Activated T-cell treated with anti-CD3 and anti-CD28 coated beads, Interleukin-2, amount 50 U/mL, for 4 hours (primary cell): ENCODE results near the gene SLC1A4. TPM values are rescaled to one million over a fixed set of nuclear protein-coding genes. Genes with fewer than 3 reads are reported as not detected.
A peak's percentile ranks its signal among the peaks of the same experiment; 100 is the strongest.

Experiments
- ATAC-seq, 2 donors: fragments of 200-7000 bp; cut with Tn5 transposase; one replicate each; pipeline ENCODE4 v1.10.0; 2021
- DNase-seq: peaks from one replicate; pipeline ENCODE4 v3.0.0-alpha.2; 2020
- H3K27me3 Mint-ChIP-seq: one replicate; pipeline ENCODE4 v1.8.0; 2021; ENCODE audit warnings: low read depth, mixed read lengths
- H3K36me3 Mint-ChIP-seq: one replicate; pipeline ENCODE4 v1.8.0; 2022; ENCODE audit warnings: mixed read lengths; ENCODE audit not compliant: insufficient read depth
- H3K4me1 Mint-ChIP-seq: one replicate; pipeline ENCODE4 v1.8.0; 2021; ENCODE audit warnings: low read depth, mixed read lengths
- H3K4me3 Mint-ChIP-seq: one replicate; pipeline ENCODE4 v1.8.0; 2021; ENCODE audit warnings: mild to moderate bottlenecking, moderate library complexity, mixed read lengths
- H3K9me3 Mint-ChIP-seq: one replicate; pipeline ENCODE4 v1.8.0; 2021; ENCODE audit warnings: mixed read lengths
- total RNA-seq, 3 donors: library from RNA; stranded (reverse); gene quantifications; one replicate each; pipeline ENCODE4 v1.2.1, GENCODE V29; 2021

SLC1A4 gene
- total RNA-seq, 3 donors from 2014 or later = 6.2 to 16.7 (median 9.6) TPM

DNA sequence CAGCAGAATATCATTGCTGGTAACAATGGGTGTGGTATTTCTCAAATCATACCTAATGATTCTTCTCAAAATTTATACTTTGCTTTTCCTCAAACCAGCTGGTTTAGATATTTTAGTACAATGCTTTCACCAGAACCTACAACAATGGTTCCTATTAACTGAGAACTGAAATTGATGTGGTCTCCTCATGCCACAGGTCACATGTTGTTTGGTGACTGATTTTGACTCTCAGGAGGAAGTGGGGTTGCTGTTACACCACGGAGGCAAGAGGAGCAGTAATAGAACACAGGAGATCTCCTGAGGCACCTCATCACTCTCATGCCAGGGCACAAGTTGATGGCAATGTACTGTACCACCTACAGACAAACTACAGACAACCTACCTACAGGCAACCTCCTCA is 64.0 kb downstream of the SLC1A4 start:
- H3K9me3 Mint-ChIP-seq = no peaks in the 10 kb centered on the region
- peak overlapping the region; percentile 29 for H3K4me3 Mint-ChIP-seq
- no peaks in the 10 kb centered on the region for H3K27me3 Mint-ChIP-seq
- peaks cover 44% of the 10 kb centered on the region for H3K4me1 Mint-ChIP-seq
- DNase-seq (no peak), ATAC-seq (no peak)
- H3K36me3 Mint-ChIP-seq = peaks cover 3% of the 10 kb centered on the region

DNA sequence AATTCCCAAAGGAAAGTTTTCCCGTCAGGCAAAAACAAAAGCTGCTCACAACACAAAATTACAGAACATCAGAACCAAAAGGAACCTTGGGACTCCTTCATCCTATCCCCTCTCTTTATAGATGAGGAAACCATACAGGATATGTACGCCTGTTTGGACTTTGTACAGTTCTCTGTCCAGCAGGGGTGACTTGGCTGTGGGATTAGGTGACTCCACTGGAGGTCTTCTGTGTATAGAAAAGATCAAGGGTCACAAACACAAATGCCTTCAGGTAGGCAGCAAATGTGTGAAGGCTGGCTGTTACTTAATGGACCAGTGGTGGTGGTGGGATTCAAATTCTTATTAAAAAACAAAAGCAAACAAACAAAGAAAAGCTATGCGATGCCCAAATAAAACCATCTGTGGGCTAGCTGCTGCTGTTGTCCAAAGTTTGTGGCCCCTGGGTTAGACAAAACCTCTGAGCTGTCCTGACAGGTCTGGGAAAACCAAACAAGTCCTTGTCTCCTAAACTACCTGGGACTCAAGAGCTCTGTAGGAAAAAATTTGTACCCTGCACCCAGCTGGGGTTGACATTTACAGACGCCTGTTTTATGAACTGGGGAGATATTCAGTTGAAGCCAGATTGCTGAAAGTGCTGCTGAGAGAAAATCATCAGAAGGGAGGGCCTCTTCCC is 65.7 kb downstream of the SLC1A4 start:
- Mint-ChIP-seq H3K4me1 (peaks cover 54% of the 10 kb centered on the region), H3K27me3 (no peaks in the 10 kb centered on the region), H3K4me3 (peak overlapping the region; percentile 92), H3K36me3 (no peaks in the 10 kb centered on the region), H3K9me3 (no peaks in the 10 kb centered on the region)
- DNase-seq = no peak
- no peak for ATAC-seq

DNA sequence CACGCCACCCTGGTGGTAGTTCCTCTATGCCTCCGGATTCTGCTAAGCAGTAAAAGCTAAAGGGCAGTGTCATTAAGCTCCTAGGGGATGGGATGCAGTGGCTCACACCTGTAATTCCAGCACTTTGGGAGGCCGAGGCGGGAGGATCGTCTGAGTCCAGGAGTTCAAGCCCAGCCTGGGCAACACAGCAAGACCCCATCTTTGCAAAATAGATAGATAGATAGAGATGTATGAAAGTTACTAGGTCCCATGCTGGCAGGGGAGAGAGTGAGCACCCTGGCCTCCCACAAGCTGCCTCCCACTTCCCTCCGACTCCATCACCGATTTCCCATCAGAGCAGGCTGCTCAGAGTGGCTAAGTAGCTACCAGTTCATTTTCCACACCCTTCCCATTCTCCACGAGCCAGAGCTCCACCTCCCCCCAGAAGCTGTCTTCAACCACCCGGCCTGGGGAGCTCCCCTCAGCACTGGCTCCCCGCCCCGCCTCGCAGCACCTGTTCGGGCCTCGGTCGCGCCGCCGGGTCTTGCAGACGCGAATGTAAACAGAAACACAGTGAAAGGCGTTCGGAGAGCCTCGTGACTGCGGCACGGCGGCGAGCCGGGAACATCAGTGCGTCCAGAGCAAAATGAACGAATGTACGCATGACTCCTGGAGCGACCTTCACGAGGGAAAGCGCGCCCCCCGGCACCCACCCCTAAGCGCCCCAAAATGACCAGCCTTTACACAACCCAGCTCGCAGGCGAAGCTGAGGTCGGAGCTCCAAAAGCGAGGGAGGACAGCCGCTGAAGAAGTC is 66.4 kb downstream of the SLC1A4 start:
- no peaks in the 10 kb centered on the region for H3K27me3 Mint-ChIP-seq
- ATAC-seq (peak; percentile 37 to 49), DNase-seq (peak; percentile 45)
- H3K9me3 Mint-ChIP-seq = no peaks in the 10 kb centered on the region
- H3K4me1 Mint-ChIP-seq = peaks cover 55% of the 10 kb centered on the region
- peak overlapping the region; percentile 92 for H3K4me3 Mint-ChIP-seq
- no peaks in the 10 kb centered on the region for H3K36me3 Mint-ChIP-seq

DNA sequence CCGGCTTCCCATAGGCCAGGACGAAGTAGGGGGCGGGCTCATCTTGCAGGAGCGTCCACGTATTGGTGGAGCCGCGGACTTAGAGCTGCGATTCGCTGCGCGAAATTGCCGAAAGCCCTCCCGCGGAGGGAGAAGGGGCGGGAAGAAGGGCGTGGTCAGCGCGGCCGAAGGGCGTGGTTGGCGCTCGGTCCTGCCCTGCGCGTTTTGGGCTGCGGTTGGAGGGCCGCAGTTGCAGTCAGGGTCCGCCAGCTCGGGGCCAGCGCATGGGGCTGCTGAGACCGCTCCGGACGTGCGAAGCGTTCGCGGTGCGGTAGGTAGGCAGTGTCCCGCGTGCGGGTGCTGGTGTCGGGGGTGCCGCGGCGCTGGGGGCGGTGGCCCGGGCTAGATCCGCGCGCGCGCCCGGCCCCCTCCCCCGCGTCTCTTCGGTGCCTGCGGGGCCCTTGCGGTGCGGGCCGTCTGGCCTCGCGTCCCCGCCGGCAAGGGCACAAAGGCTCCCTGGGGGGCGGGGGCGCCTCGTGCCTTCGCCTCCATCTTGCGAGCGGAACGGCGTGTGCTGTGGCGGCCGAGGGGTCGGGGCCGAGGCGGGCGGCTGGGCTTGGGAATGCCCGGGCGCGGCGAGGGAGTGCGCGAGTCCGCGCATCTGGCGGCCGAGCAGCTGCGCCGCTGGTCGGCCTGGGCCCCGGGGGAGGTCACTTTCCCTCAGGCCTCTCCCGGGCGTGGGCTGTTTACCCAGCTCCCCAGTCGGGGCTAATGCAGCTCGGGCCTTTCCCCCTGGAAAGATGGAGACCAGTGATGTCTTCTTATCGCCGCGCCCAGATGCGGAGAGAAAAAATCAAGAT is 67.2 kb downstream of the SLC1A4 start, which contains the start of gene CEP68:
Gene CEP68 (plus strand): TSS at position 202 of the 839 bp plus-strand sequence. CDS start 13,029 bp downstream, outside the sequence.
- no peaks in the 10 kb centered on the region for H3K27me3 Mint-ChIP-seq
- H3K36me3 Mint-ChIP-seq = no peaks in the 10 kb centered on the region
- peak; percentile 92 to 94 for ATAC-seq
- peaks cover 57% of the 10 kb centered on the region for H3K4me1 Mint-ChIP-seq
- peak; percentile 94 for DNase-seq
- peak within 1 kb of the TSS; percentile 92 for H3K4me3 Mint-ChIP-seq
- no peaks in the 10 kb centered on the region for H3K9me3 Mint-ChIP-seq

DNA sequence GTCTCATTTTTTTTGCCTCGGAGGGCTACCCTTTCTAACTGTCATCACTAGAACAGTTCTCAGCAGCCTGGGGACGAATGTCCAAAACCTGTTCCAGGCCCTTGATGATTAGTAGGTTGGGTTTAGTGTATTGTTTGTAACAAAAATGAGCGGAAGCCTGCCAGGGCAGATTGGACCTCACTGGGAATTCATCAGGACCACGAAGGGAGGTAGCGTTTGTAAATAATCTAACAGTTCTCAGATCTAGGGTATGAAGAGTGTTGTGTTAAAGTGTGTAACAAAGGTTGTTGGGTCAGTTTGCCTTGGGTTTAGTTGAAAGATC is 67.8 kb downstream of the SLC1A4 start:
- Mint-ChIP-seq H3K9me3 (no peaks in the 10 kb centered on the region), H3K36me3 (no peaks in the 10 kb centered on the region), H3K27me3 (no peaks in the 10 kb centered on the region), H3K4me1 (peaks cover 57% of the 10 kb centered on the region), H3K4me3 (peak overlapping the region; percentile 81)
- DNase-seq = no peak
- no peak for ATAC-seq

DNA sequence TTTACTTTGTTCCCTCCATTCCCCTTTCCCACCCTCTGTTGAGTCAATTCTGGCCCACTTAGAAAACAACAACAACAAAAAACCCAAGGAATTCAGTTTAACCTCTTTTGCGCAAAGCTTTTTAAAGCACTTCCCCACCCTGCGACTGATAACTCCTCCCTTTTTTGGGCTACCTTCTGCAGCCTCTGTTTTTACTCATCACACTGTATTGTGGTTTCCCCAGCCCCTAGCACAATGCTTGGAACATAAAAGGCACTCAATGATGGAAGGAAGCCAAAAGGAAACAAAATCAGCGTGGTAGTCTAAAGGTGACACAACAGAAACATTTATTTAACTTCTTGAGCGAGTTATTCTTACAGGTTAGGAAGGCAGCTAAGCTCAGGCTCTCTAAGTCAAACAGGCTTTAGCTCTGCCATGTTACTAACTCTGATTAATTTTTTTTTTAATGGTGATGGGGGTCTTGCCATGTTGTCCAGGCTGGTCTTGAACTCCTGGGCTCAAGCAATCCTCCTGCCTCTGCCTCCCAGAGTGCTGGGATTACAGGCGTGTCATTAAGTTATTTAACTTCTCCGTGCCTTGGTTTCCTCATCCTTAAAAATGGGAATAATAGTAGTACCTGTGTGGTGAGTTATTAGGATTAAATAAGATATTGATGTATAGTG is 68.3 kb downstream of the SLC1A4 start:
- H3K36me3 Mint-ChIP-seq = no peaks in the 10 kb centered on the region
- no peaks in the 10 kb centered on the region for H3K9me3 Mint-ChIP-seq
- ATAC-seq (peak; percentile 56 to 59), DNase-seq (peak; percentile 39)
- no peaks in the 10 kb centered on the region for H3K27me3 Mint-ChIP-seq
- peak overlapping the region; percentile 81 for H3K4me3 Mint-ChIP-seq
- H3K4me1 Mint-ChIP-seq = peaks cover 57% of the 10 kb centered on the region

DNA sequence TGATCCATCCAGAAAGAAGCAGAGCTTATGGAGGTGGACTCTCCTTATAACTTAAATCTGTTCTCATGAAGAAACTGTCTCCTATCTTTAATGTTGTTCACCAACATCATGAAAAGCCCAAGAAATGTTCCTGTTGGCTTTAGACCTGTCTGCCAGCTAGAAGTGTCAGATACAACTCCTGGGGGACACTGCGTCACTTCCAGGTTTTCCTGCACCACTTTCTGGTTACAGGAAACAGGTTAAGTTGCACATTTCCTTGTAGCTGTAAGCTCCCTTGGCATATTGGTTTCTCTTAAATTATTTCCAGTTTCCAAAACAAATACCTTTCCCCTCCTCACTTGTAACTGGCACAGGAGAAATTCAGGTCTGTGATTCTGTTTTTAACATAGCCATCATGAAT is 69.9 kb downstream of the SLC1A4 start:
- H3K36me3 Mint-ChIP-seq = no peaks in the 10 kb centered on the region
- no peak for ATAC-seq
- H3K9me3 Mint-ChIP-seq = no peaks in the 10 kb centered on the region
- H3K4me3 Mint-ChIP-seq = no peak overlapping the region
- no peaks in the 10 kb centered on the region for H3K27me3 Mint-ChIP-seq
- peaks cover 51% of the 10 kb centered on the region for H3K4me1 Mint-ChIP-seq
- no peak for DNase-seq

DNA sequence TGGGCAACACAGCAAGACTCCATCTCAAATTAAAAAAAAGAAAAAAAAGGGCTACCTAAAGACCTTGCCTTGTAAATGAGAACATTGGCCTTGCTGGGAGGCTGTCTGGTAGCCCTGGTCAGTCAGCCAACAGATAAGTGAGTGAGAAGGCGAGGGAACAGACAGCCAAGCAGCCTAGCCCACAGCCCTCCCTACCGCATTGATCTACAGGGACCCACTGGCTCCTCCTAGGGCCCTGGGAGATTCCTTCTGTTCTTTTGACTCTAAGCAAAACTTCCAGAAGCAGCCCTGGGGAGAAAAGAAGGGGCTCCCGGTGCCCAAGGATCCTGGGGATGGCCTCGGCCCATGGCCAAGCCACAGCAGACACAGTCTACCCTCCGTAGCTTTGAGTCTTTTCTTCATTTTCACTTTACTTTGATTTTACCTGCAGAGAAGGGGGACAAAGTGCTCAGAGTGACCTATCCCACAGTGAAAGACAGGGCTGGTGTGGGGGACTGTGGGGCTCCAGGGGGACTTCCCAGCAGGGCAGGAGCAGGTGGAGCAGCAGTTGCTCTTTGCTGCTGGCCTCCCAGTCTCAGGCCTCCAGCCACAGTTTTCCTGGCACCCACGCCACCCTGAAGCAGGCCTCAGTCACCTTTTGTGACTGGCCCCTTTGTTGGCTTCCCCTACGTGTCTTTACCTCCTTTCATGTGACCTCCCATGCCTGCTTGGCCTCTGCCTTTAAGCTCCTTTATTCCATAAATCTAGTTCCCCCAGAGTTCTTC is 72.1 kb downstream of the SLC1A4 start:
- Mint-ChIP-seq H3K4me1 (peaks cover 51% of the 10 kb centered on the region), H3K9me3 (no peaks in the 10 kb centered on the region), H3K36me3 (no peaks in the 10 kb centered on the region), H3K4me3 (no peak overlapping the region), H3K27me3 (no peaks in the 10 kb centered on the region)
- DNase-seq (no peak), ATAC-seq (no peak)

DNA sequence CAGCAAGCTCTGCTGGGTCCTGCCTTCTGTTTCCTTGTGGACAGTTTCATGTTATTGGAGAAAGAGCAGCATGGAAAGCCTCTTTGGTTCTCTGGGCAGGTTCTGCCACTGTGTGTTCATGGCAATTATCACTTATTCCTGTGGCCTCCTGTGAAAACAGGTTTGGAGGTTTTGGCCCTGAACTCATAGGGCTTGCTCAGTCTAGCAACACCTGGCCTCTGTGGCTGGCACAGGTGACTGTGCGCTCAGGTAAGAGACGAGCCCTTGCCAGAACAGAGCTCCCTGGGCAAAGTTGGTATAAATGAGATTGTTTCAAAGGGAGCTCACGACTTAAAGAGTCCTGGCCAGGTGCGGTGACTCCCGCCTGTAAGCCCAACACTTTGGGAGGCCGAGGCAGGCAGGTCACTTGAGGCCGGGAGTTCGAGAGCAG is 72.7 kb downstream of the SLC1A4 start:
- Mint-ChIP-seq H3K9me3 (no peaks in the 10 kb centered on the region), H3K4me1 (peaks cover 52% of the 10 kb centered on the region), H3K27me3 (no peaks in the 10 kb centered on the region), H3K4me3 (no peak overlapping the region), H3K36me3 (no peaks in the 10 kb centered on the region)
- no peak for DNase-seq
- ATAC-seq = no peak

DNA sequence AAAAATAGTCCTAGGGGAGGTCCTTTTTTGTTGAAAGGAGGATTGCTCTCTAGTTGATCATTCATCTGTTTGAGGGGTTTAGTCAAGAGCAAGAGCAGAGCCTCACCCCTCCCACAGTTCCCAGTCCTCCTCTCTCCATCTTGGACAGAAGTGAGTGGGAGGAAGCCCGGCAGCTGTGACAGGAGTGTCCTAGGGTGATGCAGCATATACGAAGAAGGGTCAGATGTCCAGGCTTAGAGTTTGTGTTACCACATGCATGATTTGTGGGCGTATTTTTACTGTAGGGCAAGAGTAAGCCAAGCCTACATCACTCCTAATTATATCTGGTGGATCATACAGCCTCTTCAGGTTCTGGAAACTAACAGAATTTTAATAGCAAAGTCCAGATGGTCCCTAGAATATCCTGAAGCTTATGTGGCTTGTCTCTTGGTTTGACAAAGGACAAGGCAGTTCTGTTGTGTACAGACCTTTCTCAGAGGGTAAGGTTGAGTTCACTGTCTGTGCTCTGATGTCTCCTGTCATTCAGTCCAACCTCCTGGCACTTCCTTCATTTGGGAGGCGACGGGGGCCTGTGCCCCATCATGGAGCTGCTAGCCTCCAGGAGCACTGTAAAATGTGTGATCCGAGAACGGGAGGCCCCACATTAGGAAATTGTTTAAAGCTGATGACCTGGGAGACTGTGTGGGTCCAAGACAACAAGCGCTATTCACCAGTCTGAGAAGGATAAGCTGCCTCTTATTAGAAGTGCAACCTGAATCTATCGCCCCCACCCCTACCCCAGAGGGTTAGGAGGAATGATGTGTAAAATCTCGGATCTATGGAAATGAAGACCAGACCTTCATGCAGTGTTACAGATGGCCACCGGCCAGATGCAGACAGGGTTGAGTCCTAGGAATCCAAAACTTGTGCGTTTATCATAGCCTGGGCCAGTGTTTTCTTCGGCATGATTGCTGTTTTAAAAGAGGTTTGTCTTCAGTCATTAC is 73.9 kb downstream of the SLC1A4 start:
- no peak for DNase-seq
- no peak for ATAC-seq
- peaks cover 51% of the 10 kb centered on the region for H3K4me1 Mint-ChIP-seq

DNA sequence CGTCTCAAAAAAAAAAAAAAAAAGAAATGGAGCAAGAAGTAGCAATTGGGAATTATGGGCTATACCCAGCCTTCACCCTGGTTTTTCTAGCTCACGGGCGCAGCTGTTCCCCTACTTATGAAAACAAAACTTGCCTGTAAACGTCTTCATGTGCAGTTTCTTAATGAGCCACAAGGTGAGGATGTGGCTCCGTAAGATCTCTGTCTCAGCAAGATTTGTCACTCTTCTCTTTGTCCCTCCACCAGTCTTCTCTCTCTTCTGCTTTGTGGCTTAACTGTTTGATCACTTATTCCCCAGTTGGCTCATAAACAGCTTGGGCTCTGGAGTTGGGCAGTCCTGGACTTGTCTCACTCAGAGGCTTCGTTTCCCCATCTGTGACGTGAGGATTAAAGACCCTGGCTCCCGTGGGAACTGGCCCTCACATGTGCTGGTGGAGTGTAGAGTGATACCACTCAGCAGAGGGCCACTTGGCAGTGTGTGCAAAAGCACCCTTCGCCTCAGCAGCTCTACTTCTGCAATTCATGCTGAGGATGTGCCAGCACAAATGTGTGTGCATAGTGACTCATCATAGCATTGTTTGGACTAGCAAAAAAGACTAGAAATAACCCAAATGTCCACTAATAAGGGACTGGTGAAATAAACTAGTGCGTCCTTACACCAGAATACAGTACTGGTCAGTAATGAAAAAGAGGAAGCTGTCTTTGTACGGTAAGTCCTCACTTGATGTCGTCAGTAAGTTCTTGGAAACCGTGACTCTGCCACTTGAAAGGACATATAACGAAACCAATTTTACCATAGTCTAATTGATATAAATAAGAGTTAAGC is 75.7 kb downstream of the SLC1A4 start:
- no peak overlapping the region for H3K4me3 Mint-ChIP-seq

More for the DNA sequence above, 73.9 kb downstream of the SLC1A4 start:
- no peaks in the 10 kb centered on the region for H3K27me3 Mint-ChIP-seq
- H3K4me3 Mint-ChIP-seq = no peak overlapping the region
- H3K36me3 Mint-ChIP-seq = no peaks in the 10 kb centered on the region
- H3K9me3 Mint-ChIP-seq = no peaks in the 10 kb centered on the region

More for the DNA sequence above, 75.7 kb downstream of the SLC1A4 start:
- H3K4me1 Mint-ChIP-seq = peaks cover 45% of the 10 kb centered on the region
- no peaks in the 10 kb centered on the region for H3K36me3 Mint-ChIP-seq
- H3K27me3 Mint-ChIP-seq = no peaks in the 10 kb centered on the region
- H3K9me3 Mint-ChIP-seq = no peaks in the 10 kb centered on the region
- ATAC-seq = peak; percentile 75 to 84
- no peak for DNase-seq
